ENCODE results near the gene PAWR.

Gene PAWR

GRCh38 chr12:79690638-79691510 is at the start of gene PAWR:
Gene PAWR (minus strand): TSS chr12:79690964. CDS start chr12:79690244, 720 bp downstream.
- DNase-seq (ENCODE audit: low read depth) = peak; percentile 94

GRCh38 chr12:79737875-79738718 is 47.3 kb upstream of the PAWR start:
- peak; percentile 67 for DNase-seq (ENCODE audit: low read depth)

GRCh38 chr12:79732638-79733037 is 41.9 kb upstream of the PAWR start:
- peak; percentile 12 for DNase-seq (ENCODE audit: low read depth)

GRCh38 chr12:79725987-79726386 is 35.2 kb upstream of the PAWR start:
- DNase-seq (ENCODE audit: low read depth) = peak; percentile 86

- DNase-seq (ENCODE audit: low read depth) = no peak
Observed at GRCh38 chr12:79717006-79717405, 26.2 kb upstream of the PAWR start.

GRCh38 chr12:79715308-79715707 is 24.5 kb upstream of the PAWR start:
- DNase-seq (ENCODE audit: low read depth) = no peak

- no peak for DNase-seq (ENCODE audit: low read depth)
Observed at GRCh38 chr12:79710707-79711483, 20.1 kb upstream of the PAWR start.

GRCh38 chr12:79707830-79708229 is 17.1 kb upstream of the PAWR start:
- no peak for DNase-seq (ENCODE audit: low read depth)

GRCh38 chr12:79706676-79707075 is 15.9 kb upstream of the PAWR start:
- peak; percentile 24 for DNase-seq (ENCODE audit: low read depth)

GRCh38 chr12:79706156-79706555 is 15.4 kb upstream of the PAWR start:
- peak; percentile 27 for DNase-seq (ENCODE audit: low read depth)

GRCh38 chr12:79698966-79699365 is 8.2 kb upstream of the PAWR start:
- DNase-seq (ENCODE audit: low read depth) = no peak

GRCh38 chr12:79696416-79696815 is 5.7 kb upstream of the PAWR start:
- DNase-seq (ENCODE audit: low read depth) = no peak

- peak; percentile 39 for DNase-seq (ENCODE audit: low read depth)
Observed at GRCh38 chr12:79692860-79693577, 2.3 kb upstream of the PAWR start.

- peak; percentile 68 for DNase-seq (ENCODE audit: low read depth)
Observed at GRCh38 chr12:79691511-79692248, 916 bp upstream of the PAWR start.

GRCh38 chr12:79690142-79690637 is 574 bp downstream of the PAWR start:
- peak; percentile 54 for DNase-seq (ENCODE audit: low read depth)

- DNase-seq (ENCODE audit: low read depth) = peak; percentile 57
Observed at GRCh38 chr12:79689477-79690141, 1.2 kb downstream of the PAWR start.

GRCh38 chr12:79689061-79689476 is 1.7 kb downstream of the PAWR start:
- DNase-seq (ENCODE audit: low read depth) = no peak

- DNase-seq (ENCODE audit: low read depth) = peak; percentile 40
Observed at GRCh38 chr12:79688376-79689060, 2.2 kb downstream of the PAWR start.

GRCh38 chr12:79687711-79688260 is 3.0 kb downstream of the PAWR start:
- peak; percentile 32 for DNase-seq (ENCODE audit: low read depth)

Measured in EH (cell line).